ENCODE results near the gene LEO1.

The LEO1 gene

GRCh38 chr15:51932161-51932560 is 39.4 kb downstream of the LEO1 start:
- no peak for DNase-seq (ENCODE audit: low read depth in 1 of 2, low spot score in 1 of 2)

GRCh38 chr15:51931638-51932037 is 39.9 kb downstream of the LEO1 start:
- no peak for DNase-seq (ENCODE audit: low read depth in 1 of 2, low spot score in 1 of 2)

GRCh38 chr15:51931016-51931415 is 40.6 kb downstream of the LEO1 start:
- no peak for DNase-seq (ENCODE audit: low read depth in 1 of 2, low spot score in 1 of 2)

DNA sequence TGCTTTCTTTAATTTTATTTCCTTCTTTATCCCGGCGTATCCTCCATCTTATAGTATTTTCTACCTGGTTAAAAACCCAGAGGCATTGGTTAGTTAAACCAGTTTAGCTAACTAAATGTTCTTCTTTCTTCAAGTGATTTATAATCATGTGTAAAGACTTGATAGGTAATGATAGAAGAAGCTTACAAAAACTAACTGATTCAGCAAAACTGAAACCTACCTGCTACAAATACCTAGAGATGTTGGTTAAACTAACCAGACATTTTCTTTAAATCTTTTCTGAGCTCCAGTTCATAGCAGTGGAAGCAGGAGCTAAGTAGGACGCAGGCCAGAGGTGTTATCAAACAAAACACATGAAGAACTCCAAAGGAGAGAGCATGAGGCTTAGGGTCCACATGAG is 44.8 kb downstream of the LEO1 start:
- no peak for DNase-seq (ENCODE audit: low read depth in 1 of 2, low spot score in 1 of 2)

GRCh38 chr15:51924156-51925068 is 47.2 kb downstream of the LEO1 start:
- no peak for DNase-seq (ENCODE audit: low read depth in 1 of 2, low spot score in 1 of 2)

DNA sequence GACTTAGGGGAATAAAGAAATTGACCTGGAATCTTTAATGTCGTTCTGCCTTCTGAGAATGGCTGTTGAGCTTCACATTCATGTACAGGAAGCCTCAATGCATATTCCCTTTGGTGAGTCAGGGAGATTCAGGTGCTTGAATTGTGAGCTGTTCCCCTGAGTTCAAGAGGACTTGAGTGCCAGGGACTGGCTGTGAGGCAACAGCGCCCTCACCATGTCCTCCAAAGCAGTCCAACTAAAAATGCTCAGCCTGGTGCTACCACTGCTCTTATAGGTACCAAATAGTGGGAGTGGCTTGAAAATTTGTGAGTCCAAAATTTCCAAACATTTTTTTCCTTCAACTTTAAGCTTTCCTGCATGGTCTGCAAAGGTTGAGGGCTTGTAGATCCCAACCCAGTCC is 54.1 kb downstream of the LEO1 start:
- DNase-seq (ENCODE audit: low read depth in 1 of 2, low spot score in 1 of 2) = no peak

DNA sequence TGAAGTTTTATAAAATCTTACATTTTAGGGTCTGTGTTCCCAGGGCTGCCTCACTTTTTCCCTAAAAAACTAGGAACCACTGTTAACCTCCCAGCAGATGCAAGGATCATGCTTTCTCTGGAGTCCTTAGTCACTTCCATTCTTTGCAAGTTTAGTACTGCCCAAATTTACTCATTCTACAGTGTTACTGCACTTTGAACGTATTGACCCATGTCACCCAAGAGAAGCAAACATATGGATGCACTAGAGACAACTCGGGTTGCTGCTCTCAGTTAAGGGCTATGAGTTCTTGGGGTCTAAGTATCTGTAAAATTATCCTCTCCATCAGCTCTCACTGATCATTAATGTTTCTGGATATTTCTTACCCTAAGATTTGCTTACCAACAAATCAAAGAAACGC is 59.0 kb downstream of the LEO1 start:
- DNase-seq (ENCODE audit: low read depth in 1 of 2, low spot score in 1 of 2) = no peak

GRCh38 chr15:51909584-51909983 is 62.0 kb downstream of the LEO1 start:
- DNase-seq (ENCODE audit: low read depth in 1 of 2, low spot score in 1 of 2) = no peak

GRCh38 chr15:51908316-51908715 is 63.3 kb downstream of the LEO1 start:
- DNase-seq (ENCODE audit: low read depth in 1 of 2, low spot score in 1 of 2) = no peak

DNA sequence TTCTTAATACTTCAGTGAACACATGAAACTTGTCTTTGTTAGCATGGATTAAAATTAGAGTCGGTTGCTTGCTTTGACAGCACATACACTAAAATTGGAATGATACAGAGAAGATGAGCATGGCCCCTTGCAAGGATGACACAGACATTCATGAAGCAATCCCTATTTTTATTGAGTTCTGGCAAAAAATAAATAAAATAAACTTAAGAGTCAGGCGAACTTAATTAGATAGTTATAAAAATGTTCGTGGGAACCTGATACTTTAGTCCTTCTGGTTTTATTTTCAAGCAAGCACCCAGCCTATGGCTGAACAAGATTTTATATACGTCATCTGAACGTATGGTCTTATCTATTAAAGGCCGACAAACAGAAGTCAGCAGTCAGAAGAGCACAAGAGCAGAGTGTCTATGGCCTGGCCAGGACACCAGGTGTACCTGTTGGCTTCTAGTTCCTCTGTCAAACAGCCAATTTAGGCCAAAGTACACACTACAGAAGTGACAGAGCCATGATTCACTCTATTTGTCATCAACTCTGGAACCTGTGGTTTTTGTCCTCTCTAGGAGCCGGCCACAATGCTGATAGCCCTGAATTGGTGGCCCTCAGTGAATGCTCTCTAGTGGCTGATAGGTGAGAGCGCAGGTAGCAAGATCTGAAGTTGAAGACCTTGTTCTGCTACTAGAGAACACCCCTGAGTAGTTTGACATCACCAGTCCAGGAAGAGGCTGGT is 64.3 kb downstream of the LEO1 start:
- DNase-seq (ENCODE audit: low read depth in 1 of 2, low spot score in 1 of 2) = no peak

- no peak for DNase-seq (ENCODE audit: low read depth in 1 of 2, low spot score in 1 of 2)
Observed at GRCh38 chr15:51904931-51905330, 66.6 kb downstream of the LEO1 start.

- DNase-seq (ENCODE audit: low read depth in 1 of 2, low spot score in 1 of 2) = no peak
Observed at GRCh38 chr15:51904421-51904820, 67.2 kb downstream of the LEO1 start.

DNA sequence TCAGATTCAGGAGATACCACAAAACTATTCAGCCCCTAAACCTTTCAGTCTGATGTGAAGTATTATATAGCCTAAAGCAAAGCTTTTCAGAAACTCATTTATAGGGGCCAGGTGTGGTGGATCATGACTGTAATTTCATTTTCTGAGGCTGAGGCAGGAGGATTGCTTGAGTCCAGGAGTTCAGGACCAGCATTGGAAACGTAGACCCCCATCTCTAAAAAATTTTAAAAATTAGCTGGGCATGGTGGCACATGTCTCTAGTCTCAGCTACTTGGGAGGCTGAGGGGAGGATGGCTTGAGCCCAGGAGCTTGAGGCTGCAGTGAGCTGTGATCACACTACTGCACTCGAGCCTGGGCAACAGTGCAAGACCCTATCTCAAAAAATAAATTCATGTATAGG is 82.1 kb downstream of the LEO1 start:
- no peak for DNase-seq (ENCODE audit: low read depth in 1 of 2, low spot score in 1 of 2)

DNA sequence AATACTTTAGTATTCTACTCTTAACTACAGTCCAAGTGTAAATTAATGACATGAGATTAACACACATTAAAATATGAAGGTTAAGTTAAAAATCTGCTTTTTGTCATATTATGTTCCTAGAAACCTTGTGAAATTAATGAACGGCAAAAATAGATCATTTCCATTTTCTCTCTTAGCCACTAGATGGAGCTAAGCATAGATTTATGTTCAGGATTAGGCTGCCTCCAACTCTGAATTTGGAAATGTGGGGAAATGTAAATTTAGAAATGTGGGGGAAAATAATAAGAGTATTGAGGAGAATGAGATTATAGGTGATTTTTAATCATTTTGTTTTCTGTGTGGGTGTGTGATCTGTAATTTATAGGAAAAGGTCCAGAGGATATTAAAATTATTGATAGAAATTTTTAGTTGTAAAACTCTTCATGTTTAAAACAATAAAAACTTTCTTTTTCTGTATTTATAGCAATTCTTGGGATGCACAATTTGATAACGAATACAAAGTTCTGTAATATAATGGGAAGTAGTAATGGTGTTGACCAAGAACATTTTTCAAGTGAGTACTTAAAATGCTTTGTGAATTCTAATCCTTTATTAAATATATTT is 82.9 kb downstream of the LEO1 start:
- no peak for DNase-seq (ENCODE audit: low read depth in 1 of 2, low spot score in 1 of 2)

Data from stimulated activated CD4-positive, alpha-beta T cell treated with anti-CD3 and anti-CD28 coated beads, Interleukin-15, amount 100 ng/mL, for 1 hour (primary cell).